Adipocyte (in vitro differentiated cells): Measurements from ENCODE around the gene FAM81A.

ENCODE experiments used
- DNase-seq: peaks from one replicate; pipeline ENCODE4 v3.0.0-alpha.2; 2015; ENCODE audit warnings: low read depth
- H3K27me3 ChIP-seq: replicated peaks from 2 replicates; pipeline ENCODE4 v1.7.0; 2013; ENCODE audit warnings: mild to moderate bottlenecking, low read length, moderate library complexity; ENCODE audit not compliant: control insufficient read depth, insufficient read depth
- H3K36me3 ChIP-seq: 2 replicates; pipeline ENCODE4 v1.7.0; 2013; ENCODE audit warnings: low read length, mild to moderate bottlenecking, moderate library complexity; ENCODE audit not compliant: control insufficient read depth, insufficient read depth, severe bottlenecking
- H3K4me1 ChIP-seq: 2 replicates; pipeline ENCODE4 v1.7.0; 2013; ENCODE audit warnings: mild to moderate bottlenecking, low read length, moderate library complexity; ENCODE audit not compliant: control insufficient read depth, insufficient read depth
- H3K4me3 ChIP-seq: 2 replicates; pipeline ENCODE4 v1.7.0; 2013; ENCODE audit warnings: mild to moderate bottlenecking, low read length, moderate library complexity
- H3K9ac ChIP-seq: 2 replicates; pipeline ENCODE4 v1.7.0; 2013; ENCODE audit warnings: mild to moderate bottlenecking, low read length, moderate library complexity
- H3K9me3 ChIP-seq: 2 replicates; pipeline ENCODE4 v1.7.0; 2013; ENCODE audit warnings: mild to moderate bottlenecking, low read length, moderate library complexity; ENCODE audit not compliant: control insufficient read depth

FAM81A gene

GRCh38 chr15:59543721-59544547 lies 105.9 kb downstream of the FAM81A start:
- no peaks in the 10 kb centered on the region for H3K36me3 ChIP-seq
- H3K9ac ChIP-seq, result no peak overlapping the region
- H3K4me1 ChIP-seq, result no peaks in the 10 kb centered on the region
- no peaks in the 10 kb centered on the region for H3K9me3 ChIP-seq
- no peak for DNase-seq
- H3K4me3 ChIP-seq, result no peak overlapping the region
- peaks cover 46% of the 10 kb centered on the region for H3K27me3 ChIP-seq

DNA sequence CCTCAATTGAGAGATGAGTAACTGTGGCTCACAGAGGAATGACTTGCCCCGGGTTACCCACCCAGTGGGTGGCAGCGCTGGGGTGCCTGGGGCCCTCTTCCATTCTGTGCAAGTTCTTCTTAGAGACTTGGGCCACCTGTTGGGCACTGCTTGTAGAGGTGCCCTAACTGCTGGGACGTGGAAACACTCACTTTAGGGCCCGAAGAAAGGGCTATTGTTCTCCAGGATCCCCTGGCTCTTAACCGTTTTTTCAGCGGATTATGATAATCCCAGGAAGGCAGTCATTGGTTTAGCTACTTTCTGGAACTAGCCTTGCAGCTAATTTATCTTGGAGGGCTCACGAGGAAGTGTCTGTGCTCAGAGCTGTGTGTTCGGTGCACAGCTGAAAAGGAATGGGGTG lies 107.6 kb downstream of the FAM81A start:
- Histone ChIP-seq H3K36me3 (no peaks in the 10 kb centered on the region), H3K9ac (no peak overlapping the region), H3K27me3 (peaks cover 48% of the 10 kb centered on the region), H3K4me1 (no peaks in the 10 kb centered on the region), H3K9me3 (no peaks in the 10 kb centered on the region), H3K4me3 (no peak overlapping the region)
- DNase-seq, result no peak

DNA sequence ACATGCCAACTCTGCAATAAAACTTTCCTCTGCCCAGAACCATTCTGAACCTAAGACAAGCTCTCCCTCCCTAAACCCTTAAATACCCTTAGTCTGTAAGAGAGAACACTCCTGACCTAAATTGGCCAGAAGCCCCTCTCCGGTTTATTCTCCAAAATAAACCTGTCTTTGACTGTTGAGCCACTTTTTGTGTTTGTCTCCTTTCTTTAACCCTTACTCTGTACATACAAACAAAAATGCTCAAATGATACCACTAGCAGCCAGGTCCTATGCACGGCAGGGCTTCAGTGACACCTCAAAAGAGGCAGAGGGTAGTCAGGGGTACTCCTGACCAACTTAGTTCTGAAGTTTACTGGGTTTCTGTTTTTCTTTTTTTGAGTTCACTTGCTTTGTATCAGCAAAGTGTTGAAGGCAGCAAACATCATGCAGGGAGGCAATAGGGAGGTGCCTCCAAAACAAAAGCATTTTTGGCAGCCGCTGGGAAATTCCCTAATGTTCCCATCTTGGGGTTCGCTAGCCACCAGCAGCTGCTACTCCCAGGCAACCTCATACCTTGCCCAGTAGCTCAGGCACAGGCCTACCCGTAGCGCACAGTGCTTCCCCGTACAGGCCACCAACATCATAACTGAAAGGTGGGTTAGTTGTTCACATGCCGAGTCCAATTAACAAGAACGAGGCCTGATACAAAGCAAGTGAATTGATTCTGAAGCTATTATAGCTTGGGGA lies 110.7 kb downstream of the FAM81A start:
- H3K4me3 ChIP-seq, result no peak overlapping the region
- H3K4me1 ChIP-seq, result peaks cover under 1% of the 10 kb centered on the region
- H3K27me3 ChIP-seq, result peaks cover 39% of the 10 kb centered on the region

GRCh38 chr15:59549301-59550185 lies 111.6 kb downstream of the FAM81A start:
- no peaks in the 10 kb centered on the region for H3K36me3 ChIP-seq

More for the DNA sequence above, 110.7 kb downstream of the FAM81A start:
- DNase-seq, result no peak
- no peaks in the 10 kb centered on the region for H3K9me3 ChIP-seq
- no peak overlapping the region for H3K9ac ChIP-seq
- H3K36me3 ChIP-seq, result no peaks in the 10 kb centered on the region

GRCh38 chr15:59550530-59550929 lies 112.5 kb downstream of the FAM81A start:
- H3K9me3 ChIP-seq, result no peaks in the 10 kb centered on the region
- H3K36me3 ChIP-seq, result no peaks in the 10 kb centered on the region
- H3K4me1 ChIP-seq, result peaks cover 5% of the 10 kb centered on the region
- H3K9ac ChIP-seq, result no peak overlapping the region
- H3K27me3 ChIP-seq, result peaks cover 30% of the 10 kb centered on the region
- H3K4me3 ChIP-seq, result no peak overlapping the region
- DNase-seq, result no peak

More at GRCh38 chr15:59549301-59550185, 111.6 kb downstream of the FAM81A start:
- Histone ChIP-seq H3K27me3 (peaks cover 32% of the 10 kb centered on the region), H3K4me1 (peaks cover 5% of the 10 kb centered on the region), H3K9me3 (no peaks in the 10 kb centered on the region), H3K4me3 (no peak overlapping the region), H3K9ac (no peak overlapping the region)
- DNase-seq, result no peak

DNA sequence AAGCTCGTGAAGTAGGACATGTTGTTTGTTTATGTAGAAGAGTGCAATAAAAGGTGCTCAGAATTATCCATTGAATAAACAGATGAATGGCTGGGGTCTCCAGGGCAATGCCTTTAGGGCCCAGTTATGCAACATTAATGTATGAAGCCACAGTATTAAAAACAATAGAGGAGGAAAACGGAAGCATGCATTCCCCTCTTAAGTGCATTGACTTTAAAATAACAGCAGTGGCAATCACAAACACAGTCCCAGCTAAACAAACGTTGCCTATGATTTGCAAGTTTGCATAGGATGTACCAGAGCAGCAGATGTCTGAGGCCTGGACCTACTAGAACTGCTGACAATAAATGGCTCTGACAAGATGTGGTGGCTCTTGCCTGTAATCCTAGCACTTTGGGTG lies 113.0 kb downstream of the FAM81A start:
- H3K9me3 ChIP-seq, result no peaks in the 10 kb centered on the region
- no peak overlapping the region for H3K4me3 ChIP-seq
- H3K9ac ChIP-seq, result no peak overlapping the region
- DNase-seq, result no peak
- H3K36me3 ChIP-seq, result no peaks in the 10 kb centered on the region
- H3K27me3 ChIP-seq, result peaks cover 27% of the 10 kb centered on the region
- H3K4me1 ChIP-seq, result peaks cover 5% of the 10 kb centered on the region

DNA sequence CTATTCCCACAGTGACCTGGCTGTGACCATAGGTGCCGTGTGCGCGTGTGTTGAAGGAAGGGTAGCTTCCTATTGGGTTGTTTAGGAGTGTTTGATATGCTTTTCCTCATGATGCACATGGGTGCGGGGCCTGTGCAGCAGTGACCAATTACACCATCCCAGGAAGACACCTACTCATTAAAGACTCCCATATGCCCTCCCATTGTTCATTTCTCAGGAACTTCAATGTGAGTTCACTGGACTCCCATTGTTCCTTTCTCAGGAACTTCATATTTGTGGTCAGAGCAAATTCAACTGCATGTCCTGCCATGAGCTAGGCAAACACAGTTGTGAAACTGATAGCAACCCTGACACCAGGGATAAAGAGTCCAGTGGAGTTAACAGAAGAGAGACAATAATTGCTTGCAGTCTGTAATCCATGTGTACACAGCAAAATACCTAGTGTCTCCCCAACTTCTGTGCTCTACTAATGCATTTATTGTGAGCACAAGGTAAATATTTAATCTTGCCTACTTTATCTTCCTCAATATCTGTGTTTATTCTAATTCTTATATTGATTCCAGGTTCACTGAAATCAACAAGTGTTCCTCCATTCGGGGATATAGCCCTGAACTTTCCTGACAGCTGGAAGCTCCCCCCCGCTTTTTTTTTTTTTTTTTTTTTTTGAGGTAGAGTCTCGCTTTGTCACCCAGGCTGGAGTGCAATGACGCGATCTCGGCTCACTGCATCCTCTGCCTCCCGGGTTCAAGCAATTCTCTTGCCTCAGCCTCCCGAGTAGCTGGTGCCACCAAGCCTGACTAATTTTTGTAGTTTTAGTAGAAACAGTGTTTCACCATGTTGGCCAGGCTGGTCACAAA lies 116.1 kb downstream of the FAM81A start:
- Histone ChIP-seq H3K9ac (no peak overlapping the region), H3K9me3 (no peaks in the 10 kb centered on the region), H3K4me3 (no peak overlapping the region), H3K4me1 (peaks cover 11% of the 10 kb centered on the region), H3K36me3 (no peaks in the 10 kb centered on the region), H3K27me3 (no peaks in the 10 kb centered on the region)
- DNase-seq, result peak; percentile 64

GRCh38 chr15:59555696-59556095 lies 117.7 kb downstream of the FAM81A start:
- peak; percentile 18 for DNase-seq
- H3K4me3 ChIP-seq, result no peak overlapping the region
- no peaks in the 10 kb centered on the region for H3K36me3 ChIP-seq
- no peak overlapping the region for H3K9ac ChIP-seq
- H3K9me3 ChIP-seq, result no peaks in the 10 kb centered on the region
- no peaks in the 10 kb centered on the region for H3K27me3 ChIP-seq
- peaks cover 11% of the 10 kb centered on the region for H3K4me1 ChIP-seq

DNA sequence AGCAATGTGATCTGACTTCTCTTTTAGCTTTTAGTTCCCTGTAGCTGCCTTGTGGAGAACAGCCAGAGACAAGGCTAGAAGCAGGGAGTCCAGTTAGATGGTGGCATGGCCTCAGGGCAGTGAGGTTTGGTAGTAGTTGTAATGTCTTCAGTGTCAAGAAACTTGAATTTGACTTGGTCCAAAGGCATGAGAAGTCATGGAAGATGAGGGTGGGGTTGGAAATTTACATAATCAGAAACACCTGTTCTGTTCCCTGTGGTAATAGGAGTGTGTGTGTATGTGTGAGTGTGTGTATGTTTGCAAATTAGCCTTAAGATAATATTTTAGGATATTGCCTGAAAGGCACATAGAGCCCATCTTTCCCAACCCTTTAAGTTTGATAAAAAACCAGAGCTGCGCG lies 118.4 kb downstream of the FAM81A start:
- H3K9ac ChIP-seq, result no peak overlapping the region
- peaks cover 11% of the 10 kb centered on the region for H3K4me1 ChIP-seq
- H3K9me3 ChIP-seq, result no peaks in the 10 kb centered on the region
- no peaks in the 10 kb centered on the region for H3K36me3 ChIP-seq
- H3K4me3 ChIP-seq, result no peak overlapping the region
- no peaks in the 10 kb centered on the region for H3K27me3 ChIP-seq
- DNase-seq, result peak; percentile 18

- H3K4me3 ChIP-seq, result no peak overlapping the region
- H3K36me3 ChIP-seq, result no peaks in the 10 kb centered on the region
- no peaks in the 10 kb centered on the region for H3K27me3 ChIP-seq
- DNase-seq, result no peak
- no peaks in the 10 kb centered on the region for H3K9me3 ChIP-seq
- H3K4me1 ChIP-seq, result peaks cover 11% of the 10 kb centered on the region
- no peak overlapping the region for H3K9ac ChIP-seq
Measured at GRCh38 chr15:59557581-59557980, 119.6 kb downstream of the FAM81A start.
